ENCODE data around the gene SIGLEC6.

The SIGLEC6 gene

DNA sequence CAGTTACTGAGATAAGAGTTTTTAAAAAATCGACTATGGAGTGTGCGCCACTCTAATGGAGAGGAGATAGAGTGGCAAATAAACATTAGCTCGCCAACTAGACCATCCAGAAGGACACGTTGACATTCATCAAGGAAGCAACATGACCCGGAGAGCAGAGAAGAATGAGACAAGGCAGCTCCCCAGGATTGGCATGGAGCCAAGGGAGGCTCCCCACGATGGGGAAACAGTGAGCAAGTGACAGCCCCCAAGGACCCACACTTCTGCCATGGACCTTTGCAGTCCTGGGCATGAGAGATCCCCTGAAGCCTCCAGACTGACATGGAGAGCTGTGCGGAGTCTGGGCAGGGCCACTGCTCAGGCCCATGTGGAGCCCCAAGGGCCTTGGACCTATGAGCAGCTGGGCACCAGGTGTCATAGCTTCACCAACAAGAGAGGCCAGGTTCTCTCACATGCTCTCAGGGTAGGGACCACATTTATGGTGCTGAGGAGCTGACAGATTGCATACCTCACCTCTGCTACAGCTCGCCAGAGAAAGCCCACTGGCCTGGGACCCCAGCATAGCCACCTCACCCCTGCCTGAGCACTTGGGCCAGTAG is 6.7 kb downstream of the SIGLEC6 start:
- Histone ChIP-seq H3K9me3 (ENCODE audit: control insufficient read depth, insufficient read depth, low read length) (no peaks in the 10 kb centered on the region), H3K4me3 (ENCODE audit: low read depth, low read length) (no peak overlapping the region), H3K9ac (ENCODE audit: low read depth, low read length) (no peak overlapping the region), H3K36me3 (ENCODE audit: control insufficient read depth, insufficient read depth, low read length) (no peaks in the 10 kb centered on the region), H3K4me1 (ENCODE audit: control insufficient read depth, insufficient read depth, low read length) (no peaks in the 10 kb centered on the region), H3K27me3 (ENCODE audit: control insufficient read depth, insufficient read depth, low read length) (no peaks in the 10 kb centered on the region)

GRCh38 chr19:51521781-51522180 is 9.7 kb downstream of the SIGLEC6 start:
- Histone ChIP-seq H3K4me1 (ENCODE audit: control insufficient read depth, insufficient read depth, low read length) (no peaks in the 10 kb centered on the region), H3K9ac (ENCODE audit: low read depth, low read length) (no peak overlapping the region), H3K36me3 (ENCODE audit: control insufficient read depth, insufficient read depth, low read length) (no peaks in the 10 kb centered on the region), H3K27me3 (ENCODE audit: control insufficient read depth, insufficient read depth, low read length) (no peaks in the 10 kb centered on the region), H3K4me3 (ENCODE audit: low read depth, low read length) (no peak overlapping the region), H3K9me3 (ENCODE audit: control insufficient read depth, insufficient read depth, low read length) (no peaks in the 10 kb centered on the region)

DNA sequence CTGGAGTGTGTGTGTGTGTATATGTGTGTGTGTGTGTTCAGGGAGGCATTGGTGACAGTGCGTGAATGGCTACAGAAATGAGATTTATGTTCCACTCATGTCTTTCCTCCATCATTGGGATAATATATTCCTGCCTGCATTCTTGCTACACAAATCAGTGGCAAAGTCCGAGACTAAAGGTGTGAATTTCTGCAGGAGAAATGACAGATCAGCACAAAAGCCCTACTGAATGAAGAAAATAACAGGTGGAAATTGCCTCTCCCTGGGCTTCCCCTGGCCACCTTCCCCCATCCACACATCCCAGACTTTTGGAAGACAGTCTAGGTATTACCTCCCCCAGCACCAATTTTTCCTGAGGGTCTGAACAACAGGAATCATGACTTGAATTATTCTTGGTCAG is 10.1 kb downstream of the SIGLEC6 start:
- H3K27me3 ChIP-seq (ENCODE audit: control insufficient read depth, insufficient read depth, low read length), result no peaks in the 10 kb centered on the region
- H3K9me3 ChIP-seq (ENCODE audit: control insufficient read depth, insufficient read depth, low read length), result no peaks in the 10 kb centered on the region
- no peak overlapping the region for H3K4me3 ChIP-seq (ENCODE audit: low read depth, low read length)
- no peak overlapping the region for H3K9ac ChIP-seq (ENCODE audit: low read depth, low read length)
- no peaks in the 10 kb centered on the region for H3K36me3 ChIP-seq (ENCODE audit: control insufficient read depth, insufficient read depth, low read length)
- H3K4me1 ChIP-seq (ENCODE audit: control insufficient read depth, insufficient read depth, low read length), result no peaks in the 10 kb centered on the region

DNA sequence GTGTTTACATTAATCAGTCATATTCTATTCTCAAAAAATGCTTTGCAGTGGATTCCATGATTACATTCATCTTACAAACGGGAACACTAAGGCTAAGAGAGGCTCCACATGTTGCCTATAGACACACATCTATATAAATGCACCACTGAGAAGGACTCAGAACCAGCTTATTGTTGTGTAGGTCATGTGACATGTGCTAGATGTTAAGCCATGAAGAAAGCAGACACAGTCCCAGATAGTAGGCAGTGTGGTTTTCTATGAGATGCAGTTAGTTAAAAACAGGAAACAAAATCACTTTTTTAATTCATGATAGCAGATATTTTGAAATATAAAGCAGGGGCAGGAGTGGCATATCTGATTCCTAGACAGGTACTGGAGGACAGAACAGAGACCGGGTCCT is 10.7 kb downstream of the SIGLEC6 start:
- H3K9ac ChIP-seq (ENCODE audit: low read depth, low read length), result no peak overlapping the region
- H3K9me3 ChIP-seq (ENCODE audit: control insufficient read depth, insufficient read depth, low read length), result no peaks in the 10 kb centered on the region
- no peaks in the 10 kb centered on the region for H3K4me1 ChIP-seq (ENCODE audit: control insufficient read depth, insufficient read depth, low read length)
- no peaks in the 10 kb centered on the region for H3K36me3 ChIP-seq (ENCODE audit: control insufficient read depth, insufficient read depth, low read length)
- H3K27me3 ChIP-seq (ENCODE audit: control insufficient read depth, insufficient read depth, low read length), result no peaks in the 10 kb centered on the region
- no peak overlapping the region for H3K4me3 ChIP-seq (ENCODE audit: low read depth, low read length)

DNA sequence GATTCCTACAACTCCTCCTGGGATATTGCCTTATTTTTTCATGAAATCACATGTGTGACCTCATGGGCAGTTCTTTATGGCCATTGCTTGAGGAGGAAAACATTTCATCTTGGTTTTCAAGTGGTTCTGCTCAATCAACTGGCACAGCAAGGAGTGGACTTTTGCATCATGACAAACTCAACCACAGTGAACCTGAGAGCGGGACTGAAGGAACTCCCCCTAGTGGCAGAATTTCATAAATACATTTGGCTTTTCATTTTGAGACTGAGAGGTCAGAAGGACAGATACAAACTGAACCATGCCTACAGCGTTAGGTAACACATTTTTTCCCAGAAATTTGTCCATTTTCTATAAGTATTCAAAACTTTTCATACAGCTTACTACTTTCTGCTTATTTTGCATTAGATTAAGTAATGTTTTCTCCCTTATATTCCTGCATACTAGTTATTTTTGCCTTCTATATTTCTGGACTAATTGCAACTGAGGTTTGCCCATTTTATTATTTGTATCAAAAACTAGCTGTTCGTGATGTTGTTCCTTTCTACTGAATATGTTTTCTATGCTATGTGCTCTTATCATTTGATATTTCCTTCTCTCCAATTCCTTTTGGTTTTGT is 16.5 kb downstream of the SIGLEC6 start:
- no peak overlapping the region for H3K9ac ChIP-seq (ENCODE audit: low read depth, low read length)
- peaks cover 6% of the 10 kb centered on the region for H3K27me3 ChIP-seq (ENCODE audit: control insufficient read depth, insufficient read depth, low read length)
- no peaks in the 10 kb centered on the region for H3K36me3 ChIP-seq (ENCODE audit: control insufficient read depth, insufficient read depth, low read length)
- no peaks in the 10 kb centered on the region for H3K4me1 ChIP-seq (ENCODE audit: control insufficient read depth, insufficient read depth, low read length)
- no peak overlapping the region for H3K4me3 ChIP-seq (ENCODE audit: low read depth, low read length)
- no peaks in the 10 kb centered on the region for H3K9me3 ChIP-seq (ENCODE audit: control insufficient read depth, insufficient read depth, low read length)

DNA sequence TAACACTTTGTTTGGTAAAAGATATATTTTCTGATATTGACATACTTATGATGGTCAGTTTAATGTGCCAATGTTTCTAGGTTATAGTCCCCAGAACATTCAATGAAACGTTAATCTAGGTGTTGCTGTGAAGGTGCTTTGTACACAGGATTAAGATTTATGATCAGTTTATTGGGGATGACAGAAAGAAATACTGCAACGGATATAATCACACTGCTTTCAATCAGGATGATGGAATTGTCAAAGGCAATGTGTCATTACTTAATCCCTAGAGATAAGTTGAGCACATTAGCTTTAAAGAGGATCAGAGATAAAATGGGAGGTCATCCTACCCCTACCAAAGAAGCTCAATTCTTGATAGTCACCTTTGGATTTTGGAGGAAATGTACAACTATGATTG is 17.5 kb downstream of the SIGLEC6 start:
- Histone ChIP-seq H3K27me3 (ENCODE audit: control insufficient read depth, insufficient read depth, low read length) (peaks cover 6% of the 10 kb centered on the region), H3K9ac (ENCODE audit: low read depth, low read length) (no peak overlapping the region), H3K36me3 (ENCODE audit: control insufficient read depth, insufficient read depth, low read length) (no peaks in the 10 kb centered on the region), H3K9me3 (ENCODE audit: control insufficient read depth, insufficient read depth, low read length) (no peaks in the 10 kb centered on the region), H3K4me1 (ENCODE audit: control insufficient read depth, insufficient read depth, low read length) (no peaks in the 10 kb centered on the region), H3K4me3 (ENCODE audit: low read depth, low read length) (no peak overlapping the region)

DNA sequence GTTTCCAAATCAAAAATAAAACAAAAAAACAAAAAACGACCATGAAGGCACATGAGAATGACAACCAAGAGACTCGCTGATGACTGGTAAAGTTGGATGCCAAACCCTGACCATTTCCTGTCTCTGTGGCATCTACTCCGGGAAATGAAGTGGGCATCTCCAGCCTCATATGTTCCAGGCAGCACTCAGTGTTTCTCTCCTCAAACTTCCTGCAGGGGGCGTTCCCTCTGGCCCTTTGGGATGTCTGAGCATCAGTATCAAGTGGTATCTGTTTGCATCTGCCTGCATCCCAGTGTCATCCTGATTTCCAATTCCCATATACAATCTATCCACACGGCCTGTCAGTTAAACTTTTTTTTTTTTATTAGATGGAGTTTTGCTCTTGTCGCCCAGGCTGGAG is 20.1 kb downstream of the SIGLEC6 start:
- Histone ChIP-seq H3K4me1 (ENCODE audit: control insufficient read depth, insufficient read depth, low read length) (no peaks in the 10 kb centered on the region), H3K9me3 (ENCODE audit: control insufficient read depth, insufficient read depth, low read length) (no peaks in the 10 kb centered on the region), H3K4me3 (ENCODE audit: low read depth, low read length) (no peak overlapping the region), H3K36me3 (ENCODE audit: control insufficient read depth, insufficient read depth, low read length) (no peaks in the 10 kb centered on the region), H3K9ac (ENCODE audit: low read depth, low read length) (no peak overlapping the region), H3K27me3 (ENCODE audit: control insufficient read depth, insufficient read depth, low read length) (peaks cover 6% of the 10 kb centered on the region)

- no peaks in the 10 kb centered on the region for H3K36me3 ChIP-seq (ENCODE audit: control insufficient read depth, insufficient read depth, low read length)
- no peaks in the 10 kb centered on the region for H3K9me3 ChIP-seq (ENCODE audit: control insufficient read depth, insufficient read depth, low read length)
- no peak overlapping the region for H3K9ac ChIP-seq (ENCODE audit: low read depth, low read length)
- H3K4me1 ChIP-seq (ENCODE audit: control insufficient read depth, insufficient read depth, low read length), result no peaks in the 10 kb centered on the region
- no peak overlapping the region for H3K4me3 ChIP-seq (ENCODE audit: low read depth, low read length)
- peaks cover 6% of the 10 kb centered on the region for H3K27me3 ChIP-seq (ENCODE audit: control insufficient read depth, insufficient read depth, low read length)
These were observed 21.4 kb downstream of the SIGLEC6 start for GRCh38 chr19:51509823-51510660.

- Histone ChIP-seq H3K27me3 (ENCODE audit: control insufficient read depth, insufficient read depth, low read length) (peaks cover 6% of the 10 kb centered on the region), H3K36me3 (ENCODE audit: control insufficient read depth, insufficient read depth, low read length) (no peaks in the 10 kb centered on the region), H3K9me3 (ENCODE audit: control insufficient read depth, insufficient read depth, low read length) (no peaks in the 10 kb centered on the region), H3K4me1 (ENCODE audit: control insufficient read depth, insufficient read depth, low read length) (no peaks in the 10 kb centered on the region), H3K4me3 (ENCODE audit: low read depth, low read length) (no peak overlapping the region), H3K9ac (ENCODE audit: low read depth, low read length) (no peak overlapping the region)
These were observed 23.3 kb downstream of the SIGLEC6 start for GRCh38 chr19:51508059-51508733.

GRCh38 chr19:51507640-51508058 is 23.8 kb downstream of the SIGLEC6 start:
- H3K4me1 ChIP-seq (ENCODE audit: control insufficient read depth, insufficient read depth, low read length), result no peaks in the 10 kb centered on the region
- no peaks in the 10 kb centered on the region for H3K9me3 ChIP-seq (ENCODE audit: control insufficient read depth, insufficient read depth, low read length)
- peaks cover 4% of the 10 kb centered on the region for H3K27me3 ChIP-seq (ENCODE audit: control insufficient read depth, insufficient read depth, low read length)
- H3K4me3 ChIP-seq (ENCODE audit: low read depth, low read length), result no peak overlapping the region
- H3K9ac ChIP-seq (ENCODE audit: low read depth, low read length), result no peak overlapping the region
- no peaks in the 10 kb centered on the region for H3K36me3 ChIP-seq (ENCODE audit: control insufficient read depth, insufficient read depth, low read length)

DNA sequence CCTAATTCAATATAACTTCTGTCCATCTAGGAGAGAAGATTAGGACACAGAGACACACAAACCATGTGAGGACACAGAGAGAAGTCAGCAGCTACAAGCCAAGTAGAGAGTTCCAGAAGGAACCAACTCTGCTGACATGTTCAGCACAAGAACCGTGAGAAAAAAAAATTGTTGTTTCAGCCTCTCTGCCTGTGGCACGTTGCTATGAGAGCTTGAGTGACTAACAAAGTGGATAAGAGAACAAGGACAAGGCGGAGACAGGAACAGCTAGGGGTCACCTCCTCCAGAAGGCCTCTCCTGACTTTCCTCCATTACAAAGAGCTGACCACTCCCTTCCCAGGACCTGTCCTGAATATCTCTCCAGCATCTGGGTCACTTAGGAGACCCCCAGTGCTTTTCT is 24.3 kb downstream of the SIGLEC6 start:
- Histone ChIP-seq H3K4me1 (ENCODE audit: control insufficient read depth, insufficient read depth, low read length) (no peaks in the 10 kb centered on the region), H3K9ac (ENCODE audit: low read depth, low read length) (no peak overlapping the region), H3K9me3 (ENCODE audit: control insufficient read depth, insufficient read depth, low read length) (no peaks in the 10 kb centered on the region), H3K27me3 (ENCODE audit: control insufficient read depth, insufficient read depth, low read length) (peaks cover under 1% of the 10 kb centered on the region), H3K4me3 (ENCODE audit: low read depth, low read length) (no peak overlapping the region), H3K36me3 (ENCODE audit: control insufficient read depth, insufficient read depth, low read length) (no peaks in the 10 kb centered on the region)

Measured in iPS-15b (cell line).